Measurements from ENCODE around the gene TACC2.

GRCh38 chr10:122230222-122230621 lies 241.3 kb downstream of the TACC2 start:
- TF ChIP-seq CTCF (IDR thresholded peaks at IDR 0.05) (no peak), POLR2A (IDR thresholded peaks at IDR 0.05) (no peak)

All from lower leg skin (tissue), 3 donors.